ENCODE data around the gene POU2AF1.

GRCh38 chr11:111347723-111348115, 31.4 kb downstream of the POU2AF1 start:
- no peak for TF ChIP-seq TAF1 (IDR thresholded peaks at IDR 0.05; ENCODE audit: low read depth, low read length)
- TF ChIP-seq POLR2AphosphoS5 (IDR thresholded peaks at IDR 0.05; ENCODE audit: low read depth, low read length), result no peak
- TF ChIP-seq EP300 (IDR thresholded peaks at IDR 0.05; ENCODE audit: borderline replicate concordance in 1 of 2, low read depth in 2 of 2, low read length in 2 of 2), result no peak
- no peak for TF ChIP-seq POLR2A (IDR thresholded peaks at IDR 0.05; ENCODE audit: control extremely low read depth in 1 of 2, low read depth in 2 of 2, low read length in 2 of 2)
- no peak for TF ChIP-seq EZH2 (IDR thresholded peaks at IDR 0.05; ENCODE audit: low read depth, low read length, severe bottlenecking)
- TF ChIP-seq CTCF (IDR thresholded peaks at IDR 0.05; ENCODE audit: control extremely low read depth in 1 of 3, insufficient read depth in 1 of 3, low read depth in 1 of 3, low read length in 3 of 3), result no peak
- TF ChIP-seq YY1 (IDR thresholded peaks at IDR 0.05; ENCODE audit: low read depth, low read length), result no peak
- no peak for TF ChIP-seq SUZ12 (IDR thresholded peaks at IDR 0.05; ENCODE audit: low read length)
- TF ChIP-seq CBX5 (IDR thresholded peaks at IDR 0.05; ENCODE audit: low read depth, low read length), result no peak
- no peak for TF ChIP-seq HDAC6 (IDR thresholded peaks at IDR 0.05; ENCODE audit: low read depth, low read length)
- no peak for TF ChIP-seq SP1 (IDR thresholded peaks at IDR 0.05; ENCODE audit: low read depth, low read length)
- no peak for TF ChIP-seq MAX (IDR thresholded peaks at IDR 0.05)
- no peak for TF ChIP-seq JUND (IDR thresholded peaks at IDR 0.05; ENCODE audit: low read length)
- TF ChIP-seq RNF2 (IDR thresholded peaks at IDR 0.05; ENCODE audit: borderline replicate concordance, low read depth, low read length, missing control alignments, poor library complexity, severe bottlenecking), result no peak

Measured in H1 (cell line).